GM12865 (cell line): Measurements from ENCODE around the gene ANTXRL.
"Not testable (repeated sequence)": the region's sequence is repeated elsewhere in the genome, so short reads cannot be mapped to it uniquely, and the experiment has no call there.

Experiments used
- DNase-seq: peaks from one replicate; pipeline ENCODE4 v3.0.0; 2010; ENCODE audit warnings: low read depth
- H3K4me3 ChIP-seq: 2 replicates; pipeline ENCODE4 v1.5.1; 2011; ENCODE audit warnings: mild to moderate bottlenecking, low read depth, low read length, control low read depth
- CTCF ChIP-seq: IDR thresholded peaks from 2 replicates; pipeline ENCODE4 v1.5.1; 2011; ENCODE audit warnings: low read length, control low read depth, low read depth, inconsistent platforms; ENCODE audit not compliant: insufficient read depth; ENCODE audit errors: missing control alignments

Gene ANTXRL

DNA sequence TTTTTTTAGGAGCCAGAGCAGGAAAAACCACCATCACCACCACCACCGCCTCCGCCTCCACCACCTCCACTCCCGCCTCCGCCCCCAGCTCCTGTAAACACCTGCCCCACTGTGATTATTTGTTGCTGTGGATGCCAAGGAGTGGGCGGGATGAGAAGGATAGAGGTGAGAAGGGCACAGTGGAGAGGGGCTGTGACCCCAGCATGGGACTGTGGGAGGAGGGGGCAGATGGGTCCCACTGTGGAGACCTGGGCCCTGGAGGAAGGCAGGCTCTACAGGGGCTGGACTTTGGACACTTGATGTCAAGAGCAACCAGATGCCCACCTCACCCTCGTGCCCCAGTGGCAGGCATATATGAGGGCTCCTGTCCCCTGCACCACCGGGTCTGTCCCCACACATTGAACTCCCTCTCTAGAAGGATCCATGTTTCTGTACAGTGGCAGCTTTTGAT lies 24.7 kb downstream of the ANTXRL start:
- DNase-seq: no peak
- H3K4me3 ChIP-seq: no peak overlapping the region
- no peak for TF ChIP-seq CTCF

DNA sequence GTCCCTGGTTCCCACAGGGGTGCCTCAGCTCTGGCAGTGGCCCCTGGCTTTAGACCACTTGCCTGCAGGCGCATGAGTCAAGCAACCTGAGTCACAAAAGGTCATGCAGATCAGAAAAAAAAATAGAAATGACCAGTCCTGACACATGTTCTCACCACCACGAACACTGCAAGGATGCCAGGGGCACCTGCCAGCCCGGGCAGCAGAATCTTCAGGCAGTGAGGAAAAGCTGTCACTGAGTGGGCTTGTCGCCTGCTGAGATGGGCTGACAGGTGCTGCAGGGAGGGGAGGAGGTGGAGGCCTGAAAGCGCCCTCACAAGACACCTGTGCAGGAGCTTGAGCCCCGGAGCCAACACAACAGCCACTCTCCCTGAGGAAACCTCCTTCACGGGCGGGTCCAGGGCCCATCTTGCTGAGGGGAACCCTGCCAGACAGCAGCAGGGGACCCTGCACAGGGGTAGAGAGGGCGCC lies 25.2 kb downstream of the ANTXRL start:
- H3K4me3 ChIP-seq, DNase-seq: not testable (repeated sequence)

DNA sequence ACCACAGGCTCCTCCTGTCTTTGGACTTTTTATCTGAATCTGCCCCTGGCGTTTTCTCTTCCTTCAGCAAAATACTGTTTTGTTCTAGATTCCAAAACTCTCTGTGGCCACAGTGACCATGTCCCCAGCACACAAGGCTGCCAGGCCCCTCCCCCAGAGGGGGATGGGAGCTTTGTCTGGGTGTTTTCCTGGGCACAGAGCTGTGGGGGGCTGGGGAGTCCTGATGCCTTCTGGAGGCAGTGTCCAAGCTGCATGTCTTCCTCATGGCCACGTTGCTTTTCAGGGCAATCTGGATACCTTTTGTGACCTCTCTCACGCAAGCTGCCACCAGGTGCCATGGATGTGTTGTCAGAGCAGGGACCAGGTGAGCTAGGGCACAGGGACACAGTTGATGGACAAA lies 26.2 kb downstream of the ANTXRL start:
- no peak overlapping the region for H3K4me3 ChIP-seq
- TF ChIP-seq CTCF: no peak
- no peak for DNase-seq

GRCh38 chr10:46314071-46314470 lies 27.3 kb downstream of the ANTXRL start:
- H3K4me3 ChIP-seq: no peak overlapping the region
- no peak for TF ChIP-seq CTCF
- no peak for DNase-seq

- not testable (repeated sequence) for H3K4me3 ChIP-seq, DNase-seq
These were observed 28.5 kb downstream of the ANTXRL start for GRCh38 chr10:46315071-46315860.

- no peak overlapping the region for H3K4me3 ChIP-seq
- TF ChIP-seq CTCF: no peak
- no peak for DNase-seq
These were observed 30.6 kb downstream of the ANTXRL start for GRCh38 chr10:46317370-46317769.

DNA sequence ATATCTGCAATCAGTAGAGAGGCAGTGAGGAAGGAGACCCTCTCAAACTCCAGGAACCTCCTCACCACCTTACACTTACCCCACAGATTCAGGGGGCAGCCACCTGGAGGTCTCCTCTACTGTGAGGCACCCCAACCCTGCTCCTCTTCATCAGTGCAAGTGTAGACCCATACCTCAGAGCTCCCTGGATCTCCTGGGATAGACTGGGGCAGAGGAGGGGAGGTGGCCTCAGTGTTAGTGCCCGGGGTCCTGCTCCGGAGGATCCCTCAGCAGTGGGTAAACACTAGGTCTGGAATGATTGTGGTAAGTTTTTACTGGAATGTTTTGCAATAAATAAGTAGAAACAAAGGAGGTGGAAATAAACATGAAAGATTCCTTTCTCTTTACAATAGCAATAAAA lies 31.1 kb downstream of the ANTXRL start:
- no peak for TF ChIP-seq CTCF
- no peak overlapping the region for H3K4me3 ChIP-seq
- no peak for DNase-seq

GRCh38 chr10:46318799-46319198 lies 32.0 kb downstream of the ANTXRL start:
- TF ChIP-seq CTCF: no peak
- no peak for DNase-seq

More at GRCh38 chr10:46318799-46319198, 32.0 kb downstream of the ANTXRL start:
- H3K4me3 ChIP-seq: no peak overlapping the region
